Mammary epithelial cell (primary cell): ENCODE measurements around the gene GALNT10.

Source experiments
- CTCF ChIP-seq, 2 donors: IDR thresholded peaks in 1 of 2; conservative IDR thresholded peaks in 1 of 2; 2 replicates each; pipeline ENCODE4 v1.5.1; 2011 to 2012; ENCODE audit warnings: inconsistent platforms in 2 of 2, low read length in 2 of 2, mild to moderate bottlenecking in 2 of 2, control low read depth in 1 of 2, low read depth in 1 of 2; ENCODE audit not compliant: insufficient read depth in 1 of 2; ENCODE audit errors: extremely low read depth in 1 of 2
- EZH2 ChIP-seq: IDR thresholded peaks from 2 replicates; pipeline ENCODE4 v1.6.1; 2012; ENCODE audit warnings: low read length, inconsistent platforms, borderline replicate concordance

- TF ChIP-seq CTCF (conservative IDR thresholded peaks at IDR 0.05 in 1 of 2, IDR thresholded peaks at IDR 0.05 in 1 of 2; ENCODE audit: extremely low read depth in 1 of 2, insufficient read depth in 1 of 2, low read depth in 1 of 2, low read length in 2 of 2): peak; percentile 89 to 94
- no peak for TF ChIP-seq EZH2
These were observed 277.3 kb downstream of the GALNT10 start for GRCh38 chr5:154467655-154468354.
